ENCODE measurements around the gene ETV7. TPM values are rescaled to one million over a fixed set of nuclear protein-coding genes. Genes with fewer than 3 reads are reported as not detected.

ETV7 gene
- polyA plus RNA-seq, 1 of the 3 experiments (the other 2 are of a cell fraction): 0.39 TPM

DNA sequence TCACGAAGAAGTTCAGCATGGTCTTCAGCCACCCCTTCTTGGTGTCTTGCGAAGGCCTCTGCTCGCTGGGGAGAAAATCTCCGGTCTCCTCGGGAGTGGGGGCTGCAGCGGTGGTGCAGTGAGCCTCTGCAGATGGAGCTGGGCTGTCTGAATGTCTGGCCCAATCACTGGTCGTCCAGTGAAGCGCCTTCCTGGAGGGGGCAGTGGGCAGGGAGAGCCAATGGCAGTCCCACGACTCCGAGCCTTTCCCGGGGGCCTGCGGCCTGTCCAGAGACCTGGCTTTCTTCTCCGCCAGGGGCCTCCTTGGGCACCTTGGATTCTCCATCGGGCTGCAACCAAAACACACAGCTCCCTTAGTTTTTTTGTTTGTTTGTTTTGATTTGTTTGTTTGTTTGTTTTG lies 57.1 kb downstream of the ETV7 start:
- Histone ChIP-seq H4K20me1 (ENCODE audit: insufficient read depth) (no peaks in the 10 kb centered on the region), H3K9me2 (no peaks in the 10 kb centered on the region), H3K27ac (ENCODE audit: low read depth in 2 of 2, low read length in 1 of 2) (no peak overlapping the region), H3K79me2 (ENCODE audit: insufficient read depth) (no peaks in the 10 kb centered on the region), H3K4me1 (ENCODE audit: control insufficient read depth in 1 of 2, insufficient read depth in 2 of 2, low read depth in 1 of 2, low read length in 1 of 2) (peaks cover 0 to 9% of the 10 kb centered on the region in 2 experiments; a peak in 1 of 4 replicates), H3K4me2 (no peak overlapping the region), H3K36me3 (replicated peaks in 1 of 2; ENCODE audit: control insufficient read depth in 1 of 2, insufficient read depth in 2 of 2, low read length in 1 of 2) (no peaks in the 10 kb centered on the region), H2AFZ (ENCODE audit: low read depth) (no peak overlapping the region), H3K27me3 (ENCODE audit: insufficient read depth) (peaks cover 27% of the 10 kb centered on the region), H3K4me3 (ENCODE audit: low read depth in 2 of 2, low read length in 1 of 2) (no peak overlapping the region), H3K9me3 (no peaks in the 10 kb centered on the region), H3K9ac (no peak overlapping the region), H3F3A (replicated peaks; ENCODE audit: insufficient read depth) (no peaks in the 10 kb centered on the region)
- TF ChIP-seq YY1 (IDR thresholded peaks at IDR 0.05; ENCODE audit: low read depth): no peak
- no peak for TF ChIP-seq JUND (IDR thresholded peaks at IDR 0.05)
- no peak for TF ChIP-seq CTCF (IDR thresholded peaks at IDR 0.05)
- no peak for TF ChIP-seq RCOR1 (IDR thresholded peaks at IDR 0.05; ENCODE audit: low read length)
- TF ChIP-seq POLR2AphosphoS5 (IDR thresholded peaks at IDR 0.05; ENCODE audit: low read depth, low read length): no peak
- TF ChIP-seq RFX5 (IDR thresholded peaks at IDR 0.05; ENCODE audit: low read length): no peak
- no peak for TF ChIP-seq EP300 (IDR thresholded peaks at IDR 0.05; ENCODE audit: borderline replicate concordance in 1 of 2, low read depth in 1 of 2, low read length in 1 of 2)
- TF ChIP-seq, protein P1, sequence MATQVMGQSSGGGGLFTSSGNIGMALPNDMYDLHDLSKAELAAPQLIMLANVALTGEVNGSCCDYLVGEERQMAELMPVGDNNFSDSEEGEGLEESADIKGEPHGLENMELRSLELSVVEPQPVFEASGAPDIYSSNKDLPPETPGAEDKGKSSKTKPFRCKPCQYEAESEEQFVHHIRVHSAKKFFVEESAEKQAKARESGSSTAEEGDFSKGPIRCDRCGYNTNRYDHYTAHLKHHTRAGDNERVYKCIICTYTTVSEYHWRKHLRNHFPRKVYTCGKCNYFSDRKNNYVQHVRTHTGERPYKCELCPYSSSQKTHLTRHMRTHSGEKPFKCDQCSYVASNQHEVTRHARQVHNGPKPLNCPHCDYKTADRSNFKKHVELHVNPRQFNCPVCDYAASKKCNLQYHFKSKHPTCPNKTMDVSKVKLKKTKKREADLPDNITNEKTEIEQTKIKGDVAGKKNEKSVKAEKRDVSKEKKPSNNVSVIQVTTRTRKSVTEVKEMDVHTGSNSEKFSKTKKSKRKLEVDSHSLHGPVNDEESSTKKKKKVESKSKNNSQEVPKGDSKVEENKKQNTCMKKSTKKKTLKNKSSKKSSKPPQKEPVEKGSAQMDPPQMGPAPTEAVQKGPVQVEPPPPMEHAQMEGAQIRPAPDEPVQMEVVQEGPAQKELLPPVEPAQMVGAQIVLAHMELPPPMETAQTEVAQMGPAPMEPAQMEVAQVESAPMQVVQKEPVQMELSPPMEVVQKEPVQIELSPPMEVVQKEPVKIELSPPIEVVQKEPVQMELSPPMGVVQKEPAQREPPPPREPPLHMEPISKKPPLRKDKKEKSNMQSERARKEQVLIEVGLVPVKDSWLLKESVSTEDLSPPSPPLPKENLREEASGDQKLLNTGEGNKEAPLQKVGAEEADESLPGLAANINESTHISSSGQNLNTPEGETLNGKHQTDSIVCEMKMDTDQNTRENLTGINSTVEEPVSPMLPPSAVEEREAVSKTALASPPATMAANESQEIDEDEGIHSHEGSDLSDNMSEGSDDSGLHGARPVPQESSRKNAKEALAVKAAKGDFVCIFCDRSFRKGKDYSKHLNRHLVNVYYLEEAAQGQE (IDR thresholded peaks at IDR 0.05; ENCODE audit: low read depth, low read length): no peak
- no peak for TF ChIP-seq TCF12 (IDR thresholded peaks at IDR 0.05)
- TF ChIP-seq NFIC (IDR thresholded peaks at IDR 0.05; ENCODE audit: borderline replicate concordance): no peak
- TF ChIP-seq MXI1 (IDR thresholded peaks at IDR 0.05; ENCODE audit: low read depth, low read length): no peak
- TF ChIP-seq, protein P2, sequence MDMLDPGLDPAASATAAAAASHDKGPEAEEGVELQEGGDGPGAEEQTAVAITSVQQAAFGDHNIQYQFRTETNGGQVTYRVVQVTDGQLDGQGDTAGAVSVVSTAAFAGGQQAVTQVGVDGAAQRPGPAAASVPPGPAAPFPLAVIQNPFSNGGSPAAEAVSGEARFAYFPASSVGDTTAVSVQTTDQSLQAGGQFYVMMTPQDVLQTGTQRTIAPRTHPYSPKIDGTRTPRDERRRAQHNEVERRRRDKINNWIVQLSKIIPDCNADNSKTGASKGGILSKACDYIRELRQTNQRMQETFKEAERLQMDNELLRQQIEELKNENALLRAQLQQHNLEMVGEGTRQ (IDR thresholded peaks at IDR 0.05; ENCODE audit: borderline replicate concordance, low read depth, low read length): no peak
- TF ChIP-seq PBX3 (IDR thresholded peaks at IDR 0.05): no peak
- TF ChIP-seq EZH2phosphoT487 (IDR thresholded peaks at IDR 0.05; ENCODE audit: borderline replicate concordance, low read depth): no peak
- no peak for TF ChIP-seq FOSL2 (IDR thresholded peaks at IDR 0.05; ENCODE audit: borderline replicate concordance, low read depth)
- no peak for TF ChIP-seq GABPA (IDR thresholded peaks at IDR 0.05; ENCODE audit: low read depth)
- ChIA-PET POLR2A (no interaction called here), CTCF (interaction anchor here (1.4 to 3.9 kb wide), 4 partner anchors 11 to 31 kb away, joined by 3 to 28 read pairs (median 5); no protein-coding TSS in a partner anchor)
- 84% methylated on average over 6 of the region's 14 CpGs for WGBS (ENCODE audit: low lambda C conversion rate)
- no peak for DNase-seq
